Trophoblast cell (in vitro differentiated cells and primary cell): ENCODE measurements around the gene CX3CR1.

Source experiments
- DNase-seq, 2 donors: peaks; one replicate each; pipeline ENCODE4 v3.0.0-alpha.2; 2016
- H2AFZ ChIP-seq: 2 replicates; pipeline ENCODE4 v1.6.1; 2013; ENCODE audit warnings: low read length, moderate library complexity, mild to moderate bottlenecking; ENCODE audit not compliant: insufficient read depth, poor library complexity
- H2AK5ac ChIP-seq: 2 replicates; pipeline ENCODE4 v1.6.1; 2013; ENCODE audit warnings: mild to moderate bottlenecking, low read length
- H2BK120ac ChIP-seq: 2 replicates; pipeline ENCODE4 v1.6.1; 2013; ENCODE audit warnings: low read length, mild to moderate bottlenecking, moderate library complexity; ENCODE audit not compliant: insufficient read depth, poor library complexity
- H2BK12ac ChIP-seq: 2 replicates; pipeline ENCODE4 v1.6.1; 2013; ENCODE audit warnings: mild to moderate bottlenecking, low read length, moderate library complexity
- H2BK5ac ChIP-seq: 2 replicates; pipeline ENCODE4 v1.6.1; 2013; ENCODE audit warnings: low read length, low read depth, moderate library complexity, mild to moderate bottlenecking; ENCODE audit not compliant: poor library complexity
- H3K14ac ChIP-seq: 2 replicates; pipeline ENCODE4 v1.6.1; 2013; ENCODE audit warnings: mild to moderate bottlenecking, low read length
- H3K18ac ChIP-seq: 2 replicates; pipeline ENCODE4 v1.6.1; 2013; ENCODE audit warnings: mild to moderate bottlenecking, low read length
- H3K23ac ChIP-seq: 2 replicates; pipeline ENCODE4 v1.6.1; 2013; ENCODE audit warnings: low read length
- H3K27ac ChIP-seq: 2 replicates; pipeline ENCODE4 v1.5.1; 2013; ENCODE audit warnings: low read depth, mild to moderate bottlenecking, inconsistent platforms, low read length, moderate library complexity
- H3K27me3 ChIP-seq: 2 replicates; pipeline ENCODE4 v1.6.1; 2013; ENCODE audit warnings: inconsistent platforms, mild to moderate bottlenecking, low read length, moderate library complexity; ENCODE audit not compliant: insufficient read depth
- H3K36me3 ChIP-seq, 2 experiments: 1 replicate in 1 of 2; 2 replicates in 1 of 2; pipeline ENCODE4 v1.6.1; 2013; ENCODE audit warnings: low read length in 2 of 2, mild to moderate bottlenecking in 2 of 2, moderate library complexity in 1 of 2; ENCODE audit not compliant: insufficient read depth in 2 of 2, control insufficient read depth in 1 of 2
- H3K4ac ChIP-seq: 2 replicates; pipeline ENCODE4 v1.6.1; 2013; ENCODE audit warnings: low read depth, mild to moderate bottlenecking, low read length, moderate library complexity
- H3K4me1 ChIP-seq, 2 experiments: 1 replicate in 1 of 2; 2 replicates in 1 of 2; pipeline ENCODE4 v1.6.1; 2013; ENCODE audit warnings: low read length in 2 of 2, mild to moderate bottlenecking in 2 of 2, moderate library complexity in 1 of 2; ENCODE audit not compliant: insufficient read depth in 2 of 2, control insufficient read depth in 1 of 2
- H3K4me2 ChIP-seq: 2 replicates; pipeline ENCODE4 v1.6.1; 2013; ENCODE audit warnings: inconsistent platforms, mild to moderate bottlenecking, low read length, moderate library complexity
- H3K4me3 ChIP-seq: 2 replicates; pipeline ENCODE4 v1.5.1; 2013; ENCODE audit warnings: mild to moderate bottlenecking, low read depth, low read length, inconsistent platforms
- H3K79me1 ChIP-seq: one replicate; pipeline ENCODE4 v1.6.1; 2013; ENCODE audit warnings: low read length
- H3K79me2 ChIP-seq: 2 replicates; pipeline ENCODE4 v1.6.1; 2013; ENCODE audit warnings: low read length, mild to moderate bottlenecking; ENCODE audit not compliant: control insufficient read depth, insufficient read depth, poor library complexity
- H3K9ac ChIP-seq: 2 replicates; pipeline ENCODE4 v1.6.1; 2013; ENCODE audit warnings: mild to moderate bottlenecking, low read length
- H3K9me3 ChIP-seq: 2 replicates; pipeline ENCODE4 v1.6.1; 2013; ENCODE audit warnings: low read depth, mild to moderate bottlenecking, control low read depth, inconsistent platforms, low read length; ENCODE audit not compliant: insufficient read depth
- H4K12ac ChIP-seq: 2 replicates; pipeline ENCODE4 v1.6.1; 2013; ENCODE audit warnings: low read depth, mild to moderate bottlenecking, low read length, moderate library complexity
- H4K8ac ChIP-seq: 2 replicates; pipeline ENCODE4 v1.6.1; 2013; ENCODE audit warnings: low read depth, mild to moderate bottlenecking, low read length, moderate library complexity
- H4K91ac ChIP-seq: one replicate; pipeline ENCODE4 v1.6.1; 2013; ENCODE audit warnings: low read depth, mild to moderate bottlenecking, low read length, moderate library complexity
- WGBS: extraction: QIAGEN DNeasy Blood & Tissue Kit; methylation state at CpG from one replicate; pipeline ENCODE4 v1.1.7; 2013; ENCODE audit warnings: missing lambda C conversion rate; ENCODE audit not compliant: insufficient read length, insufficient coverage; ENCODE audit errors: extremely low coverage; 5-methylcytosine and 5-hydroxymethylcytosine counted together

CX3CR1 gene

DNA sequence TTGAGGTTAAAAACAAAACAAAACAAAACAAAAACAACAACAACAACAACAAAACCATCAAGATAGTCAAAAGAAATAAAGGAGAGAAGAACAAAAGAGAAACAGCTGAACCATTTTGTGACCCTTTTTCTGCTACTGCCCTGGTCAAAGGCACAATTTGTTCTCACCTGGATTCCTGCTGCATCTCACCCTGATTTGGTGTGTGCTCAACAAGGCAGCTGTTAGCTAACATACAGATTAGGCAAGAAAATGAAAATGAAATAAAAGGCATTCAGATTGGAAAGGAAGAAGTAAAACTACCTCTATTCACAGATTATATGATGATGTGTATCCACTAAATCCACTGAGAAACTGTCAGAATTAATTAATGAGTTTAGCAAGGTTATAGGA, 58.7 kb downstream of the CX3CR1 start:
- H3K36me3 ChIP-seq, result no peaks in the 10 kb centered on the region
- no peak overlapping the region for H2AK5ac ChIP-seq
- H3K79me1 ChIP-seq, result peaks cover 3% of the 10 kb centered on the region
- H3K27me3 ChIP-seq, result no peaks in the 10 kb centered on the region
- no peak overlapping the region for H3K4ac ChIP-seq
- H2BK120ac ChIP-seq, result no peak overlapping the region
- no peak overlapping the region for H3K27ac ChIP-seq
- no peaks in the 10 kb centered on the region for H3K9me3 ChIP-seq
- H3K18ac ChIP-seq, result no peak overlapping the region
- no peak overlapping the region for H3K4me2 ChIP-seq
- H3K9ac ChIP-seq, result no peak overlapping the region
- DNase-seq, result no peak
- no peak overlapping the region for H3K23ac ChIP-seq
- H4K12ac ChIP-seq, result no peak overlapping the region
- no peak overlapping the region for H2AFZ ChIP-seq
- H4K8ac ChIP-seq, result no peak overlapping the region
- no peak overlapping the region for H2BK12ac ChIP-seq
- H3K4me3 ChIP-seq, result no peak overlapping the region
- no peak overlapping the region for H4K91ac ChIP-seq
- peaks cover 2% of the 10 kb centered on the region for H3K79me2 ChIP-seq
- peaks cover 5% of the 10 kb centered on the region in 2 experiments for H3K4me1 ChIP-seq
- no peak overlapping the region for H2BK5ac ChIP-seq
- H3K14ac ChIP-seq, result no peak overlapping the region

DNA sequence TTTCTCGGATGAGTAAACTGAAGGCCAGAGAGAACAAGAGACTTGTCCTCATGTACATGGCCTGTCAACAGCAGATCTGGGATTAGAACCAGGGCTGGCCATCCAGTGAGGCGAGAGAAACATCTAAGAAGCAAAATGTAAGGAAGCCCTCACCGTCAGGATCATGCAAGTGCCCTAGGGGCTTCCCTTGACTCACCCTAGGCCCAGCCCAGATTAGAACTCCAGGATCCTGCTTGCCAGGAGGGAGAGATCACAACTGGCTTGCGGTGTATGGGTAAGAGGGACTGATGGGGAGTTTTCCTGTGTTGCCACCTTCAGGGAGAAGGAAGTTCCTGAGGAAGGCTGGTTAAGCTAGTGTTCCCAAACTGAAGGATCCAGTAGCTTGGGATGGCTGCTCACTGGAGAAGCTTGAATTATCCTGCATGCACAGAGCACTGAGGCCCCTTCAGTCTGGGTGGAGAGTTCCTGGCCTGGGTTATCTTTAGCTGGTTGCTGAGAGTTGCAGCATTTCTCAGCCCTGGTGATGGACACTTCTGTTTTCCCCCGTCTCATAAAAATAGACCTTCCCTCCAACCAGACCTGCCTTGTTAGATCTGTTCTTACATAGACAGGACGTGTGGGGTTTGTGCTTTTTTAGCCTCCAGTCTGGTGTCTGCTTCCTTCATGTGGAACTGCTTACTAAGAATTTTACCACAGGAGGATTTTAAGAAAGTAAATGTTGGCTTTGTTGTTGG, 59.3 kb downstream of the CX3CR1 start:
- H3K9me3 ChIP-seq, result no peaks in the 10 kb centered on the region
- H4K91ac ChIP-seq, result peak overlapping the region; percentile 27
- no peak overlapping the region for H3K18ac ChIP-seq
- H3K4ac ChIP-seq, result no peak overlapping the region
- no peaks in the 10 kb centered on the region for H3K27me3 ChIP-seq
- no CpG with 5 or more reads among the region's 6 CpGs for WGBS
- peaks cover 2% of the 10 kb centered on the region for H3K79me2 ChIP-seq
- H3K9ac ChIP-seq, result no peak overlapping the region
- H3K4me1 ChIP-seq, result peaks cover 5% of the 10 kb centered on the region in 2 experiments
- H2AK5ac ChIP-seq, result no peak overlapping the region
- H2BK120ac ChIP-seq, result no peak overlapping the region
- H2AFZ ChIP-seq, result no peak overlapping the region
- no peak overlapping the region for H4K12ac ChIP-seq
- H2BK5ac ChIP-seq, result peak overlapping the region; percentile 43
- H3K36me3 ChIP-seq, result no peaks in the 10 kb centered on the region
- no peak overlapping the region for H3K4me3 ChIP-seq
- DNase-seq, result no peak
- peak overlapping the region; percentile 32 for H3K27ac ChIP-seq
- peak overlapping the region; percentile 2 for H4K8ac ChIP-seq
- no peak overlapping the region for H3K23ac ChIP-seq
- H3K4me2 ChIP-seq, result no peak overlapping the region
- peaks cover 3% of the 10 kb centered on the region for H3K79me1 ChIP-seq
- H2BK12ac ChIP-seq, result no peak overlapping the region
- peak overlapping the region; percentile 37 for H3K14ac ChIP-seq

DNA sequence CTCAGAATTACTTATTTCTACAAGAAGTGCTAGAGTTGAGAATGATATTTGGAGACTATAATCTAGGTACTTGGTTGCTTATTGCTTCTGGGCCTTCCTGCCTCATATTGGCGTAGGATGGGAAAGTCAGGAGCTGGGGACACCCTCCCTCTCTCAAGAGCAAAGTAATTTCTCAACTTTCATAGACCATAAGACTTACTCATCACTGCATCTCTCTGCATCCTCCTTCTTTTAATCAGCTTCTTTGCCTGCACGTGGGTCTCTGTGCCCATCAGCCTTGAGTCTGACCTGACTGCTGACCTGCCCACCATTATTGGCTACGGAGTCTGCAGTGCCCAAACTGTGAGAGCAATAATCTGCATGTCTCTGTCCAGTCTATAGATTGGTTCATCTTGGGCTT, 60.1 kb downstream of the CX3CR1 start:
- Histone ChIP-seq H3K4me3 (peak overlapping the region; percentile 12), H3K4me1 (peaks cover 5% of the 10 kb centered on the region in 2 experiments)

DNA sequence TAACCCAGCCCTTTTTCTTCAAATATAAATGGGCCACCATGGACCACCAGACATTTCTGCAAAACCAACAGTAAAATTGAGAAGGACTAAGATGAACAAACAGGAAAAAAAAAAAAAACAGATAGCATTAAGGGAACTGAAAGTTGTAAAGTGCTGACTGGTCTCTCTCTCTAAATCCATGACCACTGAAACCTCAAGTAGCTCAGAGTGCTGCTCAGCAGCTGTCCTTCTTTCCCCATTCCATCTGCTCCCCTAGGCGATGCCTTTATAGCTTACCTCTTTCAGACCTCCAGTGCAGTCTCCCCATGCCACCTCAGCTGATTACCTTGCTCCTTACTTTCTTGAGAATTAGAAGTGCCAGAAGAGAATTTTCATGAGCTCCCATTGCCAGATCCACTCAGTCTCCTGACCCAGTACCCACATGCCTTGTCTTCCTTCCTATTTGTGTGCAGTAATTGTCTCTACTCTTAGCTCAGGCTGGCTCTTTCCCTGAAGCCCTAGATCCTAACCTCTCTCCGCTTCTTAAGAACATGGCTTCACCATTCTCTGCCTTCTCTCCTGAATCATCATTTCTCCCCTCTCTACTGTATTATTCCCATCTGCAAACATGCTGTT, 63.6 kb downstream of the CX3CR1 start:
- no peaks in the 10 kb centered on the region for H3K27me3 ChIP-seq
- no peak for DNase-seq
- no peak overlapping the region for H4K12ac ChIP-seq
- no peaks in the 10 kb centered on the region for H3K9me3 ChIP-seq
- H3K23ac ChIP-seq, result no peak overlapping the region
- H3K4me3 ChIP-seq, result no peak overlapping the region
- no peak overlapping the region for H4K91ac ChIP-seq
- no peak overlapping the region for H3K18ac ChIP-seq
- no peaks in the 10 kb centered on the region for H3K36me3 ChIP-seq
- no CpG with 5 or more reads among the region's 2 CpGs for WGBS
- no peak overlapping the region for H2AFZ ChIP-seq
- no peak overlapping the region for H4K8ac ChIP-seq
- no peak overlapping the region for H3K4me2 ChIP-seq
- no peak overlapping the region for H2BK120ac ChIP-seq
- H3K9ac ChIP-seq, result no peak overlapping the region
- H3K14ac ChIP-seq, result no peak overlapping the region
- peaks cover 3% of the 10 kb centered on the region for H3K79me1 ChIP-seq
- no peak overlapping the region for H2BK5ac ChIP-seq
- H3K4me1 ChIP-seq, result peaks cover 11 to 12% of the 10 kb centered on the region in 2 experiments
- no peak overlapping the region for H2AK5ac ChIP-seq
- no peak overlapping the region for H3K27ac ChIP-seq
- no peak overlapping the region for H2BK12ac ChIP-seq
- H3K79me2 ChIP-seq, result peaks cover 2% of the 10 kb centered on the region
- H3K4ac ChIP-seq, result no peak overlapping the region

More for the DNA sequence above, 60.1 kb downstream of the CX3CR1 start:
- Histone ChIP-seq H3K79me2 (peaks cover 2% of the 10 kb centered on the region), H3K27ac (no peak overlapping the region), H2BK120ac (no peak overlapping the region), H3K18ac (no peak overlapping the region), H3K23ac (no peak overlapping the region), H4K8ac (no peak overlapping the region), H3K27me3 (no peaks in the 10 kb centered on the region), H4K91ac (no peak overlapping the region), H3K9ac (no peak overlapping the region), H4K12ac (no peak overlapping the region), H2AFZ (no peak overlapping the region), H3K14ac (no peak overlapping the region), H2BK12ac (no peak overlapping the region), H3K36me3 (no peaks in the 10 kb centered on the region), H3K9me3 (no peaks in the 10 kb centered on the region), H3K4me2 (no peak overlapping the region), H2AK5ac (no peak overlapping the region), H3K79me1 (peaks cover 3% of the 10 kb centered on the region), H2BK5ac (no peak overlapping the region), H3K4ac (no peak overlapping the region)
- no CpG with 5 or more reads among the region's 3 CpGs for WGBS
- DNase-seq, result no peak
